Nucleus accumbens (tissue), 56 donors: ENCODE data around the gene OST4.

Source experiments
- DNase-seq, 56 donors: peaks; one replicate each; lab custom pipeline; 2025; lab: John Stamatoyannopoulos, UW

OST4 gene

GRCh38 chr2:27093430-27094352 is 22.2 kb upstream of the OST4 start:
- DNase-seq, result no peak

GRCh38 chr2:27092696-27093429 is 21.4 kb upstream of the OST4 start:
- DNase-seq, result no peak

- DNase-seq, result no peak
Measured at GRCh38 chr2:27091746-27092695, 20.6 kb upstream of the OST4 start.

GRCh38 chr2:27089111-27089954 is 17.9 kb upstream of the OST4 start:
- no peak for DNase-seq

- DNase-seq, result no peak
Measured at GRCh38 chr2:27088634-27089033, 17.2 kb upstream of the OST4 start.

- DNase-seq, result no peak
Measured at GRCh38 chr2:27087823-27088410, 16.5 kb upstream of the OST4 start.

GRCh38 chr2:27086724-27087593 is 15.5 kb upstream of the OST4 start, which contains the start of gene KHK:
Gene KHK (plus strand): TSS chr2:27086772. CDS start chr2:27087260, 488 bp downstream.
- peak in 32 of 56 donors; percentile 14 to 76 (median 56) for DNase-seq

GRCh38 chr2:27086090-27086723 is 14.8 kb upstream of the OST4 start:
- DNase-seq, result peak in 55 of 56 donors; percentile 56 to 97 (median 91)

GRCh38 chr2:27085673-27086089 is 14.2 kb upstream of the OST4 start:
- peak in 49 of 56 donors; percentile 11 to 82 (median 56) for DNase-seq

- DNase-seq, result no peak
Measured at GRCh38 chr2:27085062-27085672, 13.7 kb upstream of the OST4 start.

- no peak for DNase-seq
Measured at GRCh38 chr2:27084297-27085061, 13.0 kb upstream of the OST4 start.

GRCh38 chr2:27083410-27084296 is 12.2 kb upstream of the OST4 start:
- no peak for DNase-seq

GRCh38 chr2:27082773-27083409 is 11.4 kb upstream of the OST4 start:
- DNase-seq, result no peak

GRCh38 chr2:27081984-27082772 is 10.7 kb upstream of the OST4 start:
- DNase-seq, result no peak
